ENCODE data around the gene PTPRD.

The PTPRD gene

DNA sequence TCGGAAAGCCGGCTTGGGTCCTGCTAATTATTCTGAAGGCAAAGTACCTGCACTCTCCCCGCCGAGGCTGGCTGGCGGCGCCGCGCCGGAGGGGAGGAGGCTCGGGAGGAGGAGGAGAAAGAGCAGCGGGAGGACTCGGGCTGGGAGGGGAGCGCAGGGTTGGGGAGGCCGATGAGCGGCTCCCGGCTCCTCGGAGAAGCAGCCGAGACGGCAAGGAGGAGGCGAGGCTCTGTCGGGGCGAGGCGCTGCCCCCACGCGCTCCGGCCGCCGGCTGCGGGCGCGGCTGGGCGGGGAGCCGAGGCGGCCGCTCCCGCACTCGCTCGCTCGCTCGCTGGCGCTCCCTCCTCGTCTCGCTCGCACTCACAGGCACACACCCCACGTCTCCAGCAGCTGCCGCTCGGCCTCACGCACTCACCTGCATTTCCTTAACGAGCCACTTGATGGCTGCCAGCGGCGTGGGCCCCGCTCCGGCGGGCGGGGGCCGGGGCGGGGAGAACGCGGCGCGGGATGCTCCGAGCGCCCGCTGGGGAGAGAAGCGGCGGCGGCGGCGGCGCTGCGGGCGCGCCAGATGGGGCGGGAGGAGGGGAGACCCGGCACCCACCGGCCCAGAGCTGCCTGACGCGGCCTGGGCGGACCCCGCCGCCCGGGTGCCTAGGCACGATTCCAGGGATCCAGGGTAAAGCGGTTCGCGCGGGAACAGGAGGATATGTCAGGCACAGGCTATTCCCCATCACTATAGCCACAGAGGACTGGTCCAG, at the start of gene PTPRD:
TSS of gene PTPRD (minus strand) at position 362 of the 758 bp plus-strand sequence.
- DNase-seq = no peak

- no peak for DNase-seq
Observed at GRCh38 chr9:10661994-10662393, 49.2 kb upstream of the PTPRD start.

DNA sequence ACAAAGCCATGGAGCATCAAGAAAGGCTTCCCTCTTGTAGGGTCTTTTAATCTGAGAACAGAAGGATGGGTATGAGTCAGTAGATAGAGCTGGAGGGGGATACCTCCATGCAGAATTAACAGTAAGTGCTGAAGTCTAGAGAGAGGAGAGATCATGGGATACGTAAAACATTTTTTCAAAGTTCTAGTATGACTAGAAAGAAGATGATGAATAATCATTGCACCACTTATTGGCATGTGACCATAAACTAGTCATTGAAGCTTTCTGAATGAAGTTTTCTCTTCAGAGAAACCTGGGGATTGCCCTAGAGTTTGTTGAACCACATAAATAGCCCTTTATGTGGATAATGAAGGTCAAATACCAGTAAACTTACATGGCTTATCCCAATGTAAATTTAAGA, 48.6 kb upstream of the PTPRD start:
- no peak for DNase-seq

- DNase-seq = no peak
Observed at GRCh38 chr9:10651012-10651411, 38.2 kb upstream of the PTPRD start.

GRCh38 chr9:10649076-10649475, 36.3 kb upstream of the PTPRD start:
- DNase-seq = no peak

- no peak for DNase-seq
Observed at GRCh38 chr9:10633785-10634184, 21.0 kb upstream of the PTPRD start.

- DNase-seq = no peak
Observed at GRCh38 chr9:10614196-10614800, 1.5 kb upstream of the PTPRD start.

DNA sequence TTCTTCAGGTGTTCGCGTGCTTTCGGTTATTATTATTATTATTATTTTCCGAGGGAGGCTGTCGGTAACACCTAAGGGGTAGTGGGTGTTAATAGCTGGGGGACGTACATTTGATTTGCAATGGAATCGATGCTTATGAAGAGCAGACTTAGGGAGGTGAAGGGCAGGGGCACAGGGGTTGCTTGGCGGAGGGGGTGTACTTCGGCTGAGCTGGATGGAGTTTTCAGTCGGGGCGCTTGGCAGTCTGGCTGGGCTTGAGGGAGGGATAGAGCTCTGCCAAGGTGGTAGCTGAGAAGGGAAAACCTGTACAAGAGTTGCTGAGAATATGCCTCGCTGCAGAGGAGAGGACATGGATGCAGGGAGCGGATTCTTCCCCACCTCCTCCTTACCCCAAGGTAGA, 617 bp upstream of the PTPRD start:
- no peak for DNase-seq

DNA sequence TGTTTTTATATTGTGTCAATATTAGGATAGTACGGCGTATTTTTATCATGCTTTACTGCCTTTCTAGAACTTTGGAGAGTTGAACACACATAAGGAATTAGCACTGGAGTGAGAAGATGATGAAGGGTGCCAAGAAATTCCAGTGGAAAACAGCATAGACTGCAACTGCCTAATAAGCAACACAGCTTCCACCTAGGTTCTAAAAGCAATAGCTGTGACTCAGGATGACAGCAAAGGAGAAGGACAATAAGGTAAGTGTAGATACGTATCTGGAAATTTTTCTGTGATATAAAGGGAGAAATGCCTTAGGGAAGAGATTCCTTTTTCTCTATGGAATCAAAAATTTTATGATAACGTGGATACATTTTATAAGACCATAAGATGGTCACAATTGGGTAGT, 7.4 kb downstream of the PTPRD start:
- DNase-seq = no peak

DNA sequence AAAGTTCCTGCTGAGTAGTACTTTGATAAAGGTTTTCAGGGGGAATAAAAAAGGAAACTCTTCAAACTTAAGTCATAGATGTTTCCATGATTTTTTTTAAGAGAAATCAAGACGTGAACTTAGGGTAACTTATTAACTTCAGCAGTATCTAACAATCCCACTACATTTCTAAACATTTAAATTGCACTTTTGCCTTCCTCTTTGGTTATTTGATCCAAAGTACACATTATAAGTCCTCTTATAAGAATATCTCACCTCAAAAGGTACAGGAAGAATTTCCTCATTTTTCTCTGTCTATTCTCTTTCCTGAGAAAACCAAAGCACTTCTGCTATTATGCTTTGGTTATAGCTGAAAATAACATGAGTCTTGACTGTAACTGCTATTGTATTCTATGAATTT, 7.9 kb downstream of the PTPRD start:
- no peak for DNase-seq

- no peak for DNase-seq
Observed at GRCh38 chr9:10597801-10598200, 15.0 kb downstream of the PTPRD start.

DNA sequence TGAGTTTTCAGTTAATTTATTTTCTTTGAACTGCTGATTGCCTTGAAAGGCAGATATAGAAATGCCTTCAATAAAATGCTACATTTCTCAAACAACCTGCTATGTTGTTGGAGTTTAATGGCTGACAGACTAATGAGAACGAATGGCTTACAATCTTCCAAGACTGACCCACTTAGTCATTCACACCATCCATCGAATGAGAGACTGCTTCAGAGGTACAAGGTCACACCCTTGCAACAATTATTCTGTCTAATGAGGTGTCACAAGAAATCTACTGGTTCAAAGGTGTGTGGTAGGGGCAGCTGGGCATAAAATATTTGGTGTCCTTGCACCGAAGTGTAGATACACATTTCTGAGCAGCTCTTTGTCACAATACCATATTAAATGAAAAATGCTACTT, 18.3 kb downstream of the PTPRD start:
- no peak for DNase-seq

DNA sequence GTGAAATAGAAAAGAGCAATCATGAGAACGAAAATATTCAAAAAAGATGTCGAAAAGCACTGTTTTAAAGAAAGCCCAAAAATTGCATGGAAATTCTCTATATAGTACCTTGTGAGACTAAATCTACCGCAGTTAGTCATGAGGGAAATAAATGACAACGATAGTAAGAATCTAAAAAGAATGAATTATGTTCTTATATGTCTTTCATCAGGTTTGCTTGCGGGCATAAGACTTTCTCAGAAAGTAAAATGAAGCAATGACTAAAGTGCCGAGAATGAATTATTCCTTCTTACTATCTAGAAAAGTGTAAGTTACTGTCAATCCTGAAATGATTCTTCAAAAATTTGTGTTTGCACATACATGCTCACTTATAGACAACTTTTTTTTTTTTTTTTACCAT, 26.4 kb downstream of the PTPRD start:
- no peak for DNase-seq

DNA sequence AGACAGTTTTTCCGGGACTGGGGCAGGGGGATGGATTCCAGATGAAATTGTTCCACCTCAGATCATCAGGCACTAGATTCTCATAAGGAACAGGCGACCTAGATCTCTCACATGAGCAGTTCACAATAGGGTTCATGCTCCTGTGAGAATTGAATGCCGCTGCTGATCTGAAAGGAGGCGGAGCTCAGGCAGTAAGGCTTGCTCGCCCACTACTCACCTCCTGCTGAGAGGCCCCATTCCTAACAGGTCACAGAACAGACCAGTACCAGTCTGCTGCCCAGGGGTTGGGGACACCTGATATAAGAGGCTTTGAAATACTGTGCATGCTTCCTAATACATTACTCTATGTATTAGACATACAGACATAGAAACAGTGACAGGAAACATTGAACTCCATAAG, 41.1 kb downstream of the PTPRD start:
- no peak for DNase-seq

- no peak for DNase-seq
Observed at GRCh38 chr9:10566848-10567247, 46.0 kb downstream of the PTPRD start.

- DNase-seq = no peak
Observed at GRCh38 chr9:10562581-10563343, 50.0 kb downstream of the PTPRD start.

- DNase-seq = no peak
Observed at GRCh38 chr9:10548348-10548747, 64.5 kb downstream of the PTPRD start.

GRCh38 chr9:10538073-10538472, 74.7 kb downstream of the PTPRD start:
- DNase-seq = no peak

DNA sequence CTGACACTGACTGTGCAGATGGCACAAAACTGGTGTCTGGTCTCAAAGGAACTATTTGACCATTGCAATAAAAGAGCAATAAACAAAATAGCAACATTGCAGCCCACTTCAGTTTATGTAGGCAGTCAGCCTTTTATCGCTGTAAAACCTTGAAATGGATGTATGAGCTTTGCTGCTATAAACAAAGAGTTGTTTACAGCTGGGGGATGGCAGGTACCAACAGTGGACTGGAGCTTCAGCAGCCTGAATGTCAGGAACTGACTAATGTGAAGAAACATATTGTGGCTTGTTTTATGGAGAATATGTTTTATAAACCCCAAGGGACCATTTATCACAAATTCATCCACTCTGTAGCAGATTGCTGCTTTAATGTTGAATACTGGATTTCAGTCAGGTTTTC, 78.0 kb downstream of the PTPRD start:
- DNase-seq = no peak

DNA sequence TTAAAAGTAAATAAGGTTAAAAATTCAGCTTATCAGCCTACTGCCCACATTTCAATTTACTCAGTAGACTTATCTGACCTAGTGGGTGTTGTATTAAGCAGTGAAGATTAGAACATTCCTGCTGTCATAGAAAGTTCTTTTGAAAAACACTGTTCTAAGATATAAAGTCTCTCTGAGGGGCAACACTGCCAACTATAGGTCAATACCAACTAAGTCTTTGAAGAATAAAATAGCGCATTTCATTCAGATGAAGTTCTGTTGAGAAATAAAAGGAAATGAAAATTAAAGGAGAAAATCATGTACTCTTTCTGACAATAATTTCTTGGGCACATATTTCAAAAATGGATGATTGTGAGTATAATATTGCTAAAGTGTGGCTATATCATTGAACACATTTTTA, 86.8 kb downstream of the PTPRD start:
- DNase-seq = no peak

DNA sequence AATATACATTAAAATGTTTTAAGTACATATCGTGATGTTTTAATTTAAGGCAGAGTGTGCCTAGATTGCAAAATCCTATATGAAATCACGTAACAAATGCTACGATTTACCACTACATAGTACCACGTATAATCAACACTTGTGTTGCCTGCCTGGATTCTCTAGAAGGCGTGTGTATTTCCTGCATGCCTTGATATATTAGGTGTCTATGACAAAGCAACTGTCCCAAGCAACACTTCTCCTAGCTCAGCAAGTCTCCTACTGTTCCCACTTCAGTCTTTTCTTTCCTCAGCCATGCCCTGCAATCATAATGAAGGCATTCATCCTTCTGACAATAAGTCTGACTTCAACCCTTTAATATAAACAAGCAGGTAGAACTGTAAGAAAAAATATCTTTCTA, 89.6 kb downstream of the PTPRD start:
- no peak for DNase-seq

GRCh38 chr9:10512144-10512543, 100.7 kb downstream of the PTPRD start:
- DNase-seq = no peak

DNA sequence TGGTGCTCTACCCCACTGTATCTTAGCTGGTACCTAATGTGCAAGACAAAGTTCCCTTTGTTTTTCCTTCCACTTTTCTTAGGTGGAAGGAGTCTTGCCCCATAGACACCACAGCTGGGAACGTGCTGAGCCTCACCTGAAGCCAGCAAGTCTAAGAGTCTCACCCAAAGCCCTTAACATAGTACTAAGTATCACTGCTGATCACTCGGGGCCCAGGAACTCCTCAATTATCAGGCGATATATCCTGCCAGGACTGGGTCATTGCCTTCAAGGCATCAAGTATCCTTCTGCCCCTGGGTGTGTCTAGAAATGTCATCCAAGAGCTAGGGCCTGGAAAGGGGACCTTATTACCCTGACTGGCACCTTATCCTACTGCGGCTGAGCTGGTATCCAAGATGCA, 123.9 kb downstream of the PTPRD start:
- no peak for DNase-seq

DNA sequence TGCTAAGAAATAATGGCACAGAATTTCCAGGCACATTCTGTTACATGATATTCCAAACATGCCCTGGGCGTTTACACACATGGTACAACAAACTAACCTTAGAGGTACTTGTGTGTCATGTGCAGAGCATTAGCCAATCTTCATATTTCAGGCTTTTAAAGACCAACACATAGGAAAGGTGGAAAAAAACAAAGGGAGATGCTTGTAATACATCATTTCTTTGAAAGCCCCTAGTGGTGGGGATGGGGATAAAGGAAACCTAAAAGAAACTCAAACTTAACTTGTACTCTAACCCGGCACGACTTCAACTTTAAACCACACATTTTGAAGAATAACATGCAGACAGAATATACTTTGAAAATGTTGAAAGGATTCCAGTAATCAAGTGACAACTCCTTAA, 133.6 kb downstream of the PTPRD start:
- no peak for DNase-seq

All from cortex of kidney (tissue), 1 donor.